Kasumi-1 (cell line): ENCODE measurements around the gene YARS1.
A peak's percentile ranks its signal among the peaks of the same experiment; 100 is the strongest.

Source experiments
- DNase-seq, 2 experiments: peaks; one replicate each; lab custom pipeline; 2025; lab: John Stamatoyannopoulos, UW

YARS1 gene

GRCh38 chr1:32765570-32766327 is 51.4 kb downstream of the YARS1 start:
- no peak for DNase-seq

- no peak for DNase-seq
Measured at GRCh38 chr1:32764826-32765569, 52.2 kb downstream of the YARS1 start.

- no peak for DNase-seq
Measured at GRCh38 chr1:32763221-32763620, 53.9 kb downstream of the YARS1 start.

- no peak for DNase-seq
Measured at GRCh38 chr1:32761936-32762335, 55.2 kb downstream of the YARS1 start.

- no peak for DNase-seq
Measured at GRCh38 chr1:32761253-32761877, 55.8 kb downstream of the YARS1 start.

- DNase-seq = no peak
Measured at GRCh38 chr1:32759997-32760623, 57.0 kb downstream of the YARS1 start.

- DNase-seq = no peak
Measured at GRCh38 chr1:32759521-32759981, 57.6 kb downstream of the YARS1 start.

- no peak for DNase-seq
Measured at GRCh38 chr1:32758795-32759430, 58.2 kb downstream of the YARS1 start.

GRCh38 chr1:32758177-32758794 is 58.9 kb downstream of the YARS1 start:
- no peak for DNase-seq

- no peak for DNase-seq
Measured at GRCh38 chr1:32757213-32757895, 59.8 kb downstream of the YARS1 start.

GRCh38 chr1:32755810-32756159 is 61.4 kb downstream of the YARS1 start:
- DNase-seq = no peak

GRCh38 chr1:32755098-32755809 is 61.9 kb downstream of the YARS1 start:
- DNase-seq = no peak

GRCh38 chr1:32754317-32755097 is 62.7 kb downstream of the YARS1 start:
- DNase-seq = no peak

GRCh38 chr1:32753532-32754316 is 63.4 kb downstream of the YARS1 start:
- DNase-seq = peak; percentile 24 to 28

GRCh38 chr1:32749771-32750170 is 67.4 kb downstream of the YARS1 start:
- no peak for DNase-seq

- no peak for DNase-seq
Measured at GRCh38 chr1:32749332-32749731, 67.8 kb downstream of the YARS1 start.

GRCh38 chr1:32748926-32749325 is 68.2 kb downstream of the YARS1 start:
- no peak for DNase-seq

GRCh38 chr1:32748348-32748747 is 68.8 kb downstream of the YARS1 start:
- DNase-seq = no peak

- no peak for DNase-seq
Measured at GRCh38 chr1:32746130-32746529, 71.0 kb downstream of the YARS1 start.
